HEK293 (cell line): ENCODE results near the gene ZFR.
A peak's percentile ranks its signal among the peaks of the same experiment; 100 is the strongest.

Source experiments
- CTCF ChIA-PET: fragments of 350-600 bp; formaldehyde crosslinking; extraction: SDS; loops from one replicate; lab custom pipeline; 2021; ENCODE audit warnings: antibody characterized with exemption; lab: Yijun Ruan, JAX
- POLR2A ChIA-PET: fragments of 300-600 bp; formaldehyde crosslinking; extraction: SDS; loops from one replicate; lab custom pipeline; 2020; ENCODE audit warnings: antibody characterized with exemption, inconsistent platforms; lab: Yijun Ruan, JAX
- H3K27ac ChIP-seq: fragments of 200-500 bp; sonication (Bioruptor generic); 2 replicates; pipeline ENCODE4 v1.5.1; 2014; ENCODE audit warnings: low read depth, low read length, control low read depth, inconsistent platforms; ENCODE audit errors: extremely low read depth
- H3K36me3 ChIP-seq, 2 experiments: fragments of 200-500 bp in 1 of 2; sonication (Bioruptor generic) in 1 of 2; 1 replicate in 1 of 2; 2 replicates in 1 of 2; pipeline ENCODE4 v1.5.1; 2014 to 2017; ENCODE audit warnings: inconsistent platforms in 2 of 2, low read length in 2 of 2; ENCODE audit not compliant: control insufficient read depth in 2 of 2, insufficient read depth in 1 of 2
- H3K4me1 ChIP-seq: fragments of 200-500 bp; sonication (Bioruptor generic); 2 replicates; pipeline ENCODE4 v1.5.1; 2014; ENCODE audit warnings: mild to moderate bottlenecking, low read length, inconsistent platforms; ENCODE audit not compliant: control insufficient read depth, insufficient read depth
- H3K4me3 ChIP-seq: 2 replicates; pipeline ENCODE4 v1.5.1; 2011; ENCODE audit warnings: low read depth, mild to moderate bottlenecking, control low read depth, low read length, moderate library complexity
- H3K9me3 ChIP-seq: fragments of 200-500 bp; sonication (Bioruptor generic); 2 replicates; pipeline ENCODE4 v1.5.1; 2014; ENCODE audit warnings: low read depth, low read length, inconsistent platforms; ENCODE audit not compliant: control insufficient read depth, insufficient read depth
- PRDM1 ChIP-seq: fragments of 450-650 bp; formaldehyde crosslinking; IDR thresholded peaks from 2 replicates; pipeline ENCODE4; 2016; ENCODE audit warnings: missing biosample characterization, missing genetic modification characterization
- SETDB1 ChIP-seq: IDR thresholded peaks from one replicate; pipeline ENCODE4 v1.6.1; 2017; ENCODE audit warnings: mild to moderate bottlenecking, low read length, moderate library complexity, mixed read lengths; ENCODE audit not compliant: insufficient read length
- WT1 ChIP-seq: fragments of 450-650 bp; formaldehyde crosslinking; IDR thresholded peaks from 2 replicates; pipeline ENCODE4 v1.5.1; 2016; ENCODE audit warnings: missing biosample characterization, missing genetic modification characterization
- ZNF280C ChIP-seq: fragments of 450-650 bp; formaldehyde crosslinking; IDR thresholded peaks from 2 replicates; pipeline ENCODE4 v1.5.1; 2016; ENCODE audit warnings: missing biosample characterization, missing genetic modification characterization
- ZNF335 ChIP-seq: fragments of 450-650 bp; formaldehyde crosslinking; conservative IDR thresholded peaks from 2 replicates; pipeline ENCODE4 v1.5.1; 2016; ENCODE audit warnings: missing biosample characterization, missing genetic modification characterization
- ZNF341 ChIP-seq: fragments of 450-650 bp; formaldehyde crosslinking; IDR thresholded peaks from 2 replicates; pipeline ENCODE4; 2016; ENCODE audit warnings: low read depth, missing biosample characterization, missing genetic modification characterization
- ZNF555 ChIP-seq: fragments of 450-650 bp; formaldehyde crosslinking; conservative IDR thresholded peaks from 2 replicates; pipeline ENCODE4 v1.5.1; 2017; ENCODE audit warnings: missing biosample characterization, mild to moderate bottlenecking, missing genetic modification characterization, inconsistent platforms
- ZNF610 ChIP-seq: fragments of 450-650 bp; formaldehyde crosslinking; IDR thresholded peaks from 2 replicates; pipeline ENCODE4 v1.5.1; 2016; ENCODE audit warnings: missing biosample characterization, missing genetic modification characterization, borderline replicate concordance
- ZNF629 ChIP-seq: fragments of 450-650 bp; formaldehyde crosslinking; IDR thresholded peaks from 2 replicates; pipeline ENCODE4 v1.5.1; 2017; ENCODE audit warnings: missing biosample characterization, missing genetic modification characterization
- ZSCAN5A ChIP-seq: fragments of 450-650 bp; formaldehyde crosslinking; IDR thresholded peaks from 2 replicates; pipeline ENCODE4 v1.5.1; 2016; ENCODE audit warnings: missing biosample characterization, missing genetic modification characterization
- TF ChIP-seq, protein P1 (sequence below): fragments of 450-650 bp; formaldehyde crosslinking; IDR thresholded peaks from 2 replicates; pipeline ENCODE4 v1.5.1; 2016; ENCODE audit warnings: missing biosample characterization, missing genetic modification characterization, low read depth
- TF ChIP-seq, protein P2 (sequence below): fragments of 450-650 bp; formaldehyde crosslinking; IDR thresholded peaks from 2 replicates; pipeline ENCODE4 v1.5.1; 2016; ENCODE audit warnings: missing biosample characterization, missing genetic modification characterization
- TF ChIP-seq, protein P3 (sequence below): fragments of 450-650 bp; formaldehyde crosslinking; IDR thresholded peaks from 2 replicates; pipeline ENCODE4 v1.5.1; 2016; ENCODE audit warnings: missing biosample characterization, missing genetic modification characterization
- TF ChIP-seq, protein P4 (sequence below): fragments of 450-650 bp; formaldehyde crosslinking; IDR thresholded peaks from 2 replicates; pipeline ENCODE4 v1.5.1; 2016; ENCODE audit warnings: missing biosample characterization, missing genetic modification characterization

The ZFR gene

GRCh38 chr5:32426440-32427151 is 17.9 kb downstream of the ZFR start:
- Histone ChIP-seq H3K4me1 (peaks cover 3% of the 10 kb centered on the region), H3K27ac (no peak overlapping the region), H3K9me3 (no peaks in the 10 kb centered on the region), H3K36me3 (peaks cover 37 to 48% of the 10 kb centered on the region in 2 experiments; a peak in 2 of 3 replicates), H3K4me3 (no peak overlapping the region)
- ChIA-PET CTCF (interaction anchor here (0.5 to 0.7 kb wide), 3 partner anchors 36 to 846 kb away, joined by 3 to 8 read pairs (median 4); no protein-coding TSS in a partner anchor), POLR2A (interaction anchor here (0.7 kb wide), 1 partner anchor 253 kb away, joined by 3 read pairs; the partner anchor contains the start of gene GOLPH3)
- TF ChIP-seq WT1 (tag by site-specific recombination): no peak
- peak; percentile 93 for TF ChIP-seq SETDB1
- TF ChIP-seq, protein P1, sequence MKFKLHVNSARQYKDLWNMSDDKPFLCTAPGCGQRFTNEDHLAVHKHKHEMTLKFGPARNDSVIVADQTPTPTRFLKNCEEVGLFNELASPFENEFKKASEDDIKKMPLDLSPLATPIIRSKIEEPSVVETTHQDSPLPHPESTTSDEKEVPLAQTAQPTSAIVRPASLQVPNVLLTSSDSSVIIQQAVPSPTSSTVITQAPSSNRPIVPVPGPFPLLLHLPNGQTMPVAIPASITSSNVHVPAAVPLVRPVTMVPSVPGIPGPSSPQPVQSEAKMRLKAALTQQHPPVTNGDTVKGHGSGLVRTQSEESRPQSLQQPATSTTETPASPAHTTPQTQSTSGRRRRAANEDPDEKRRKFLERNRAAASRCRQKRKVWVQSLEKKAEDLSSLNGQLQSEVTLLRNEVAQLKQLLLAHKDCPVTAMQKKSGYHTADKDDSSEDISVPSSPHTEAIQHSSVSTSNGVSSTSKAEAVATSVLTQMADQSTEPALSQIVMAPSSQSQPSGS: peak; percentile 86
- peak; percentile 75; the same call in 1 of the 2 replicates for TF ChIP-seq ZSCAN5A (tag by site-specific recombination)
- TF ChIP-seq, protein P2, sequence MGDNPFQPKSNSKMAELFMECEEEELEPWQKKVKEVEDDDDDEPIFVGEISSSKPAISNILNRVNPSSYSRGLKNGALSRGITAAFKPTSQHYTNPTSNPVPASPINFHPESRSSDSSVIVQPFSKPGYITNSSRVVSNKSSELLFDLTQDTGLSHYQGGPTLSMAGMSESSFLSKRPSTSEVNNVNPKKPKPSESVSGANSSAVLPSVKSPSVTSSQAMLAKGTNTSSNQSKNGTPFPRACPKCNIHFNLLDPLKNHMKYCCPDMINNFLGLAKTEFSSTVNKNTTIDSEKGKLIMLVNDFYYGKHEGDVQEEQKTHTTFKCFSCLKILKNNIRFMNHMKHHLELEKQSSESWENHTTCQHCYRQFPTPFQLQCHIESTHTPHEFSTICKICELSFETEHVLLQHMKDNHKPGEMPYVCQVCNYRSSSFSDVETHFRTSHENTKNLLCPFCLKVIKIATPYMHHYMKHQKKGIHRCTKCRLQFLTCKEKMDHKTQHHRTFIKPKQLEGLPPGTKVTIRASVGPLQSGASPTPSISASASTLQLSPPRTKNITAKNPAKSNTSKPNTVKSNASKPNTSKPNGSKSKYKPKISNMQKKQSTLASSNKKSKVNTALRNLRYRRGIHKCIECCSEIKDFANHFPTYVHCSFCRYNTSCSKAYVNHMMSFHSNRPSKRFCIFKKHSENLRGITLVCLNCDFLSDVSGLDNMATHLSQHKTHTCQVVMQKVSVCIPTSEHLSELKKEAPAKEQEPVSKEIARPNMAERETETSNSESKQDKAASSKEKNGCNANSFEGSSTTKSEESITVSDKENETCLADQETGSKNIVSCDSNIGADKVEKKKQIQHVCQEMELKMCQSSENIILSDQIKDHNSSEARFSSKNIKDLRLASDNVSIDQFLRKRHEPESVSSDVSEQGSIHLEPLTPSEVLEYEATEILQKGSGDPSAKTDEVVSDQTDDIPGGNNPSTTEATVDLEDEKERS (tag by site-specific recombination): 0 out of 2 replicates have a peak, but pooled peaks have one; percentile 57
- TF ChIP-seq, protein P3, sequence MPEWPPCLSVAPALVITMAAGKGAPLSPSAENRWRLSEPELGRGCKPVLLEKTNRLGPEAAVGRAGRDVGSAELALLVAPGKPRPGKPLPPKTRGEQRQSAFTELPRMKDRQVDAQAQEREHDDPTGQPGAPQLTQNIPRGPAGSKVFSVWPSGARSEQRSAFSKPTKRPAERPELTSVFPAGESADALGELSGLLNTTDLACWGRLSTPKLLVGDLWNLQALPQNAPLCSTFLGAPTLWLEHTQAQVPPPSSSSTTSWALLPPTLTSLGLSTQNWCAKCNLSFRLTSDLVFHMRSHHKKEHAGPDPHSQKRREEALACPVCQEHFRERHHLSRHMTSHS: no peak
- no peak for TF ChIP-seq ZNF555 (tag by site-specific recombination)
- TF ChIP-seq ZNF280C (tag by site-specific recombination): 0 out of 2 replicates have a peak, but pooled peaks have one; percentile 48
- TF ChIP-seq, protein P4, sequence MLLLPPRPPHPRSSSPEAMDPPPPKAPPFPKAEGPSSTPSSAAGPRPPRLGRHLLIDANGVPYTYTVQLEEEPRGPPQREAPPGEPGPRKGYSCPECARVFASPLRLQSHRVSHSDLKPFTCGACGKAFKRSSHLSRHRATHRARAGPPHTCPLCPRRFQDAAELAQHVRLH (tag by site-specific recombination): peak; percentile 69; the same call in 1 of the 2 replicates
- 0 out of 2 replicates have a peak, but pooled peaks have one; percentile 49 for TF ChIP-seq ZNF610 (tag by site-specific recombination)
- no peak for TF ChIP-seq ZNF341
- no peak for TF ChIP-seq ZNF335 (tag by site-specific recombination)

DNA sequence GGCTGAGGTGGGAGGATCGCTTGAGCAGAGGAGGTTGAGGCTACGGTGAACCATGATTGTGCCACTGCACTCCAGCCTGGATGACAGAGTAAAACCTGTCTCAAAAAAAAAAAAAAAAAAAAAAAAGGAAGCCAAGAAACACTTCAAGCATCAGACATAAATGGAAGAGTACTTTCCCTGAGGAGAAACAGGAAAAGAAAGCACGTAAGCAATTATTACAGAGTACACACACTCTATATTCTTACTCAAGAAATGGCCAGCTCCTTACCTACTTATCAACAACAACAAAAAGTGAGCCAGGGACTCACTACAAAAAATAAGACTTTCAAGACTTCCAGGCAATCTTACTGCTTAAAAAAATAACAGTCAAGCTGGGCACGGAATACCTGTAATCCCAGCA is 21.8 kb downstream of the ZFR start:
- H3K36me3 ChIP-seq: peaks cover 37 to 41% of the 10 kb centered on the region in 2 experiments
- TF ChIP-seq ZNF629 (tag by site-specific recombination): no peak
- TF ChIP-seq PRDM1 (tag by site-specific recombination): peak; percentile 73
- TF ChIP-seq, all 188 proteins: peak for 1
- Histone ChIP-seq H3K4me1 (peaks cover 14% of the 10 kb centered on the region), H3K9me3 (no peaks in the 10 kb centered on the region), H3K27ac (no peak overlapping the region), H3K4me3 (no peak overlapping the region)
- ChIA-PET POLR2A (no interaction called here), CTCF (interaction anchor here (0.6 kb wide), 1 partner anchor 181 kb away, joined by 5 read pairs; no protein-coding TSS in a partner anchor)
